ENCODE data around the gene TMC3.
A peak's percentile ranks its signal among the peaks of the same experiment; 100 is the strongest.

The TMC3 gene

GRCh38 chr15:81321667-81322066 is 52.3 kb downstream of the TMC3 start:
- DNase-seq = no peak

GRCh38 chr15:81317642-81318017 is 56.4 kb downstream of the TMC3 start:
- no peak for DNase-seq

DNA sequence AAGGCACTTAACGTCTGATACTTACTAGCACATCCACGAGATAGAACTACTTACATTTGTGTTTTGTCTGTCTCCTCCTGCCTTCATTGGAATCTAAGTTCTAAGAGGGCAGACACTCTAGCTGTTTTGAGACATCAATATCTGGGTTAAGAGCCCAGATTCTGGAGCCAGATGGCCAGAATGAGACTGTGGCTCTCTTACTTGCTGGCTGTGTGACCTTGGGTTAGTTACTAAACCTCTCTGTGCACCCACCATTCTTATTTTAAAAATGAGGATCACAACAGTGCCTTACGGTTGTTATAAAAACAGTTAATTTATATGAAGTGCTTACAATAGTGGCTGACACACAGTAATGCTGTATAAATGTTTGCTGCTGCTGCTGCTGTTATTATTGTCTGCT is 57.7 kb downstream of the TMC3 start:
- no peak for DNase-seq

- DNase-seq = no peak
These were observed 58.4 kb downstream of the TMC3 start for GRCh38 chr15:81315452-81316175.

DNA sequence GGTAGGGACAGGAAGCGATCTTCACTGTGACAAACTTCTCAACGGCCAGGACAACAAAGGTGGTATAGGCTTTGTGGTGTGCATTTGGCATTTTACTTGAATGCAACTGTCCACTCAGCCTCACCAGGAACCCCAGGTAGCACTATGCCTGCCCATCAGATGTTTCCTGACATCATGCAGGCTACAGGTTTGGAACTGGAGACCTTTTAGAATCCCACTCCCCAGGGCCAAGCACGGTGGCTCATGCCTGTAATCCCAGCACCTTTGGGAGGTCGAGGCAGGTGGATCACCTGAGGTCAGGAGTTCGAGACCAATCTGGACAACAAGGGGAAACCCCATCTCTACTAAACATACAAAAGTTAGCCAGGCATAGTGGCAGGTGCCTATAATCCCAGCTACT is 59.6 kb downstream of the TMC3 start:
- no peak for DNase-seq

- no peak for DNase-seq
These were observed 60.3 kb downstream of the TMC3 start for GRCh38 chr15:81313686-81314085.

DNA sequence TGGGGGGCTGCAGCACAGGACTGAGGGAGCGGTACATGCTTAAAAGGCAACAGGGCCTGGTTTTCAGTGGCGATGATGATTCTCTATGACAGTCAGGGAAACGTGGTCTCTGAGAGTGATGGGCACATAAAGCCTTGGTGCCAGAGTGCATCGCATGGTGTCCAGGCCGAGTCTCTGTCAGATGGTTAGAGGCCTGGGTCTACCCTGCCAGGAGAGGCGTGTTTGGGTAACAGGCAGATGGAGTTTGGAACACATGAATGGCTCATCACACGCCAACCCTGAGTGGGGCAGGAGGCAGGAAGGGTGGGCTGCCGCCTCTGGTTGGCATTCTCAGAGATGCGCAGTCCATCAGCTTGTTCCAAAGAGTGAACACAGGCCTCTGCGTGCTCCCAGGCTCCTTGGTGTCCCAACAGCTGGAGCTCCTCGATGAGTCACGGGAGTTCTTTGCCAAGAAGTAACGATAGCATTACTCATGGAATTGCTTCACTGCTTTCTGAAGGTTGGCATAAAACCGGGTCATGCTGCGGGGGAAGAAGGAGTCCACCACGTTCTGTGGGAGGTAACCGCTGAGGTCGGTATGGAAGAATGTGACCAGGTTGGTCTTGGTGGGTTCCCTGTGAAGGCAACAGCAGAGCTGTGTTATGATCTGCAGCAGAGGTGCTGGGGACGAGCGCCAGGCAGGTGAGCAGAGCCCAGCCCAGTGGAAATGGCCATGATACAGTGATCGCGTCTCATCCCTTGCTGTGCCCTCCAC is 61.0 kb downstream of the TMC3 start:
- no peak for DNase-seq

DNA sequence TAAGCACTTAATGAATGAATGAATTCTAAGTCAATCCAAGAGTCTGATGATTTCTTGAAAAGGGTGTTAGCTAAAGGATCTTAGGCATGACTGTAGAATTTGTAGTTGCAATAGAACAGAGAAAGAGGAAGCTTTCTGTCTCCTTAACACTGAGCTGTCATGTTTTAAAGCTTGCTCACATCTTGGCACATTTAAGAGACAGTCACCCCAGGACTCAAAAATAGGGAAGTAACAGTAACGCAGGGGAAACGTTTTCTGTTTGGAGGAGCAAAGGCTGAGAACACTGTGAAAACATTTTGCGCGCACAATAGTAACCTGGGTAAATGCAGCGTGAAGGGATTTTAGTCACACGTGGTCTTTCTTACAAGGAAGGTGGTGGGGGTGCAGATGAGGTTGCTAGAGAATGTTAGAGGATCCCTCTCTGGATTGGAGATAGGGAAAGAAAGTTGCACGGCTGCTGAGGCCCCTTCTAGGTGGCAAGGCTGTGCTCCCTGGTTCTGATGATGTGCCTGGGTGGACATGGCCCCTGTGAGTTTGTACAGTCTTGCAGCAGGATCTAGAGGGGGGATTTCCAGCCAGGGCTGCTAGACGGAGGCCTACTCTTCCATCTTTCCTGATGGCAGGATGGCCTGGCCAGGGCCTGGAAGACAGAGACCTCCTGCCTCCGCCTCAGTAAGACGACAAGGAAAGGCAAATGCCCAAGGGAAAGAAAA is 62.1 kb downstream of the TMC3 start:
- no peak for DNase-seq

- no peak for DNase-seq
These were observed 63.5 kb downstream of the TMC3 start for GRCh38 chr15:81310480-81310879.

GRCh38 chr15:81309647-81310450 is 64.2 kb downstream of the TMC3 start:
- no peak for DNase-seq

GRCh38 chr15:81308260-81308659 is 65.8 kb downstream of the TMC3 start:
- DNase-seq = no peak

- DNase-seq = no peak
These were observed 69.8 kb downstream of the TMC3 start for GRCh38 chr15:81304226-81304625.

DNA sequence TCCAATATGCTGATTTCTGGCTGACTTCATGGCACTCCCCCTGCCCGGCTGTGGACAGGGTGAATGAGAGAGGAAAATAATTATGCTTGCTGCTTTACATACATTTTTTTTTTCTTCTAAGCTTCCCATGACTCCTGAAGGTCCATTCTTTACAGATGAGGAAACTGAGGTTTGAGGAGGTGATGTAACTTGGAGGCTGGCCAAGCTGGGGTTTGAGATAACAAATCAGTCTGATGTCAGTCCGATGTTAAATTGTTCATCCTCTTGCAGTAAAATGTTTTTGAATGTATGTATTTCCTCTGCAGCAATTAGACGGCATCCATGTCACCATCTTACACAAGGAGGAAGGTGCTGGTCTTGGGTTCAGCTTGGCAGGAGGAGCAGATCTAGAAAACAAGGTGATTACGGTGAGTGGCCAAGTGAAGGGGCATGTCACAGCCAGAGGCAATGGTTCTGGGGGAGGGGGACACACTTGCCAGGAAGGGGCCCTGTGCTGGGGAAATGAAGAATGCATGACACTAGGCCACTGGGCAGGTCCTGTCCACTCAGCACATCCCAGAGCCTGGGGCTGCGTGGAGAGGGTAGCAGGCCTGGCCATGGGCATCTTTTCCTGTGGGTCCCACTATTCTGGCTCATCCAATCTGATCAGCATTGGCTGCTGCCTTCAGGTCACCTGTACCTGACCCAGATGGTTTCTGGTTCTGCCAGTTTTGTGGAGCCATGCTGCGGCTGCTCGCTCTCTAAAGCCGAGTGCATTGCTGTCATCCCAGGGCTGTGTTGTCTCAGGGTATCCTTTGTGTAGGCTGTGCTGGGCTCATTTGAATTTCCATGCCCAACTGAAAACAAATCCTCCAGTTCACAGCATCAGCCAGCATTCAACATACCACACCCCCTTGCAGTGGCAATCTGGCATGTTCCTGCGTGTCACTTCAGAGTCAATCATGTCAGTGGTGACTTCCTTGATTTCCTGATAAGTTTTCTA is 70.5 kb downstream of the TMC3 start:
- DNase-seq = no peak

DNA sequence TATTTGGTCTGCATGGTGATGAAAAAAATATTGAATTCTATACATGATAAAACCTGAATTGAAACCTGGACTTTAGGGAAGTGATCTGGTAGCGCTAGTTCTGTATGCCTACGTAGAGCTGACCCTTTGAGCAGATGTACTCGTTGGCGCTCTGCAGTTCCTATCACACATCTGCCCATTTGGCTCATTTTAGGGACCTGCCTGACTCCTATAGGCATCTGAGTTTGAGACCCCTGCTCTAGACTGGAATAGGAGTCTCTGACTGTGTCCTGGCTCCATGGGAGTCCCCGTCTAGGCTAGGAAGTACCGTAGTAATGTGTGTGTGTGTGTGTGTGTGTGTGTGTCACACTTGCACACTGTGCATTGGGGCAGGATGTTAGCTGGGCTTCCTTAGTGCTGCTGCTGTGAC is 71.3 kb downstream of the TMC3 start:
- DNase-seq = no peak

GRCh38 chr15:81301815-81302399 is 72.1 kb downstream of the TMC3 start:
- peak; percentile 69 for DNase-seq

DNA sequence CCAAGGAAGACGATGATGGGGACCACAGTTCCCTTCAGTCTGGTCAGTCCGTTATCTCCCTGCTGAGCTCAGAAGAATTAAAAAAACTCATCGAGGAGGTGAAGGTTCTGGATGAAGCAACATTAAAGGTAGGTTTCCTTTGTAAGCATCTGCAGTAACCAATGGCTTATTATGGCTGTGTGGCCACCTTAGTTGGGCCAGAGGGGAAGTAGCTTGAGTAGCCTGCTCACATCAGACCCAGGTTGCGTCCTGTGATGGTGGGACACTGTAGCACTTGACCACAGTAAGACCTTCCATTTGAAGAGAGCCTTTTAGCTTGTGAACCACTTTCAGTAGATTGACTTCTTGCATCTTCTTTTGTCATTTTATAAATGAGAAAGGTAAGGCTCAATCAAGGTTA is 72.6 kb downstream of the TMC3 start:
- no peak for DNase-seq

DNA sequence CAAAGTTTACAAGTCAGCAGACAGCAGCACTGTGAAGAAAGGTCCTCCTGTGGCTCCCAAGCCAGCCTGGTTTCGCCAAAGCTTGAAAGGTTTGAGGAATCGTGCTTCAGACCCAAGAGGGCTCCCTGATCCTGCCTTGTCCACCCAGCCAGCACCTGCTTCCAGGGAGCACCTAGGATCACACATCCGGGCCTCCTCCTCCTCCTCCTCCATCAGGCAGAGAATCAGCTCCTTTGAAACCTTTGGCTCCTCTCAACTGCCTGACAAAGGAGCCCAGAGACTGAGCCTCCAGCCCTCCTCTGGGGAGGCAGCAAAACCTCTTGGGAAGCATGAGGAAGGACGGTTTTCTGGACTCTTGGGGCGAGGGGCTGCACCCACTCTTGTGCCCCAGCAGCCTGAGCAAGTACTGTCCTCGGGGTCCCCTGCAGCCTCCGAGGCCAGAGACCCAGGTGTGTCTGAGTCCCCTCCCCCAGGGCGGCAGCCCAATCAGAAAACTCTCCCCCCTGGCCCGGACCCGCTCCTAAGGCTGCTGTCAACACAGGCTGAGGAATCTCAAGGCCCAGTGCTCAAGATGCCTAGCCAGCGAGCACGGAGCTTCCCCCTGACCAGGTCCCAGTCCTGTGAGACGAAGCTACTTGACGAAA is 74.3 kb downstream of the TMC3 start:
- DNase-seq = no peak

GRCh38 chr15:81299156-81299555 is 74.9 kb downstream of the TMC3 start:
- no peak for DNase-seq

- DNase-seq = no peak
These were observed 75.4 kb downstream of the TMC3 start for GRCh38 chr15:81298611-81299010.

DNA sequence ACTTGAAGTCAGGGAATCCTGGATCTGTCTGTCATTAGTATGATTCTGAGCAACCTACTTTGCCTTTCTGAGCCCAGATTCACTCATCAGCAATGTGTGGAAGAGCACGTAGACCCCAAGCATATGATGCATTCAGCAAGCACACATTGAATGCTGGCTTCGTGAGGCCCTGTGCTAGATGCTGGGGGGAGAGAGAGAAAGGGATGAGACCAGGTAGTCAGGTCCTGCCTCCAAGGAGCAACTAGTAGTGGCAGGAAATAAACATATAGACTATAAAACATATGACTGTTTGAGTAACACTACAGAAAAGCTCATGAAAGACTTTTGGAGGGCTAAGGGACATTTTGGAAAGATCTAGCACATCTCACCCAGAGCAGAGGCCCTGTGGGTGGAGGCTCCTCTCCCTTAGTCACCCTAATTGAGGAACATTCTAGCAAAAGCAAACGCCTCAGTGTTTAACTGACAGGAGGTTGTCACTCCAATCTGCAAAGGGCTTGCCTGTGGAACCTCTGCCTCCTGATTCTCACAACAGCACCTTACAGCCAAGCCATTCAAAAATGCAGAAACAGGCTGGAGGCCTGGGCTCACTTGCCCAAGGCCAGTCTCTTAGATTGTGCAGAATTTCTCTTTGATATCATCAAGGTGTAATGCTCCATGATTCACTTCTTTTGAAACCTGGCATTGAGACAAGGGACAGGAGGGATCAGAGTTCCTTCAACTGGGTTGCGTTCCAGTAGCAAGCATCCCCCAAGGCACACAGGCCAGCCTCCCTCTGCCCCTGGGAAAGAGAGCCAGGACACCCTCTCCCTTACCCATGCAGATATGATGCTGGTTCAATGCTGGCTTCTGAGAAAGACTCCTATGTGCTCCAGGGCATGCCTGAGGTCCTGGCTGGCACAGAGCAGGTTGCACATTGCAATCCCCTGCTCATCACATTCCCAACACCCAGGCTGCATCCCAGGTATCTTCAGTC is 76.1 kb downstream of the TMC3 start:
- peak; percentile 42 for DNase-seq

All from stimulated activated CD4-positive, alpha-beta T cell treated with anti-CD3 and anti-CD28 coated beads, Interleukin-15, amount 100 ng/mL, for 24 hours (primary cell).